Stimulated activated CD8-positive, alpha-beta memory T cell treated with anti-CD3 and anti-CD28 coated beads, Interleukin-15, amount 100 ng/mL, for 1 hour (primary cell): ENCODE results near the gene RBM20.
"Not testable (repeated sequence)": the region's sequence is repeated elsewhere in the genome, so short reads cannot be mapped to it uniquely, and the experiment has no call there.

Experiments
- DNase-seq: peaks from one replicate; pipeline ENCODE4 v3.0.0-alpha.2; 2020; ENCODE audit warnings: low read depth

RBM20 gene

DNA sequence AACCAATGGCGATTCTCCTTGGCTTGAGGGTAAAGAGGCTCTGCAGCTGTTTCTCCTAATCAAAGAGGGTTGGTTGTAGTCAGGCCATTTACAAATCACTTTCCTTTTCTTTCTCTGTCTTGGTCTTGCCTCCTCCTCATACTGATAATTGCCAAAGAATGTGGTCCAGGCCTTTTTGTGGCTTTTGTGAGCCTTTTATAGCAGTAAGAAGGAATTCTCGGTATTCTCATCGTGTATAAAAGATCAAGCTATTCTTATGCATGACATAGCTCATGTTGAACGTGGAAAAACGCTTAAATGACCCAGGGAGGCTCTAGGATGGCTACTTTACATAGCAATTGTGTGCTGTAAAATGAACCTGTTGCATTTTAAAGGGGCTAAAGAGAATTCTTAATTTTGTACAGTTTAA, 62.6 kb downstream of the RBM20 start:
- no peak for DNase-seq

DNA sequence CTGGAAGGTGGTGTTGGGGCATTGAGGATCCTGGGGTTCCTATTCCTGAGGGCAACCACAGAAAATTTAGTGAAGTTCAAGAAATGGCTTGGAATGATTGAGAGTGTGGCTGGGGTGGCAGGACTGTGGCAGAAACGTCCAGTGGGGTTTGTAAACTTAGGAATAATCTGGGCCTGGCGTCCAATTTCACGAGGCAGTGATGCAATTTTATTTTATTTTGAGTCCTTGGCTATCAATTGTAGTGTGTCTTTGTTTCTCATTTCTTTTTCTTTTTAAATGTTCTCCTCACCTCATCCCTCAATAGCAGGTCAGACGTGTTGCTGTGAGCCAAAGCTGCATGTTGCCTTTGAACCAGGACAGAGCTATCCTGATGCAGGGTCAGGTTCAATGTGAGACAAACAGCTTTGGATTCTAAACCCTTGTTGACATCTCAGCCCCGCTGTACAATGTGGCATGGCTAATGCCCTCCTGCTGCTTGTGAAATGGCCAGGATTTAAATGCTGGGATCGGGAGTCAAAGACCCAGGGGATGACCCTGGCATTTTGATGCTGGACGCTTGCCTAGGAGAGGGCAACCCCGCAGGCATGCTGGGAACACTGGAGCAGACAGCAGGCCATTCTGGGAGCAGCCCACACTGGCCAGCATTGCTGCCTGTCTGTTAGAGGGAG, 64.8 kb downstream of the RBM20 start:
- DNase-seq: no peak

DNA sequence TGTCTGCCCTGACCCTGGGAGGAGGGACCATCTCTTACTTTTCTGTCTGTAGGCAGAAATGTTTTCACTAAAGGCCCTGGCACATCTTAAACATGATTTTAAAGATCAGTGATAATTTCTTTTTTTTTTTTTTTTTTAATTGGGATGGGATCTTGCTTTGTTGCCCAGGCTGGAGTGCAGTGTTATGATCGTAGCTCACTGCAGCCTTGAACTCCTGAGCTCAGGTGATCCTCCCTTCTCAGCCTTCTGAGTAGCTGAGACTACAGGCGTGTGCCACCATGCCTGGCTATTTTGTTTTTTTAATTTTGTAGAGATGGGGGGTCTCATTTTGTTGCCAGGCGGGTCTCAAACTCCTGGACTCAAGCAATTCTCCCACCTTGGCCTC, 65.3 kb downstream of the RBM20 start:
- no peak for DNase-seq

DNA sequence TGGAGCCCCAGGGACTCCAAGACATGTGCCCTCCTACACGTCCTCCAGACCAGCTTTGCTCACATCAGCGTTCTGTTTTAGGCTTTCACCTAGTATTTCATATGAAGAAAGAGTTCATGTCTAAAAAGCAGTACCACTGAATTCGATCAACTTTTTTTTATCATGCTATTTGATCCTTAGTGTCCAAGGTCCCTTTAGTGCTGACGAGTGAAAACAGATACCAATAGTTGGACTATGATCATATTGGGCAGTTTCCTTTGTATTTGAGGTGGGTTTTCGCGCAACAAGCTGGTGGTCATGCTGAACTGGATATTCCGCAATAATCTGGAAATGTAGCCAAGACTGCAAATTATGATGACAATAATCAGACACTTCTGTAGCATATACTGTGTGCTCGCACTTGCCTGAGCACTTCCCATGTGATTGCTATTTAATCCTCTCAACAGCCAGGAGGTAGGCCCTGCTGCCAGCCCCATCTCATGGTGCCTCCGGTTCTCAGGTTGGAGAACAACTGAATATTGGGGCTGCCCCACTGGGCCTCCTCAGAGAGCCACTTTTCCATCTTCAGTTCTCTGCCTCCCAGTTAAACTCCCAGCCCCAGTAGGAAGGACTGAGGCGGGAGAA, 65.9 kb downstream of the RBM20 start:
- DNase-seq: no peak

DNA sequence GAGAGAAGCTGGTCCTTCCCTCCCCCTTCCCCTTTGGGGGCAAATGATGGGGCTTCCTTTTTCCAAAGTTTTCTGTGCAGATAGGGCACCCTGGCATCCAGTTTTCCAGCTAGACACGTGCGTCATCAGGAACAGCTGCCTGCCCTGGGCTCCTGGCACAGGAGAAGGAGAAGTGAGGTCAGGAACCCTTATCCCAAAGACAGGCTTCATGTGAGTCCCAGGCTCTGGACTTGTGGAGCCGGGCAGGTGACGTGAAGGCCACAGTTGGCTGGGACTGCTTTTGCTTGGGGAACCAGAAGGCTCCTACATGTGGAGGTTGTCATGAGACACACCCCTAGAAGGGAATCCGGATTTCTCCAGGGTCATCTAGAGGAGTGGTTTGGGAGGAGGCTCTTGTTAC, 66.5 kb downstream of the RBM20 start:
- DNase-seq: no peak

DNA sequence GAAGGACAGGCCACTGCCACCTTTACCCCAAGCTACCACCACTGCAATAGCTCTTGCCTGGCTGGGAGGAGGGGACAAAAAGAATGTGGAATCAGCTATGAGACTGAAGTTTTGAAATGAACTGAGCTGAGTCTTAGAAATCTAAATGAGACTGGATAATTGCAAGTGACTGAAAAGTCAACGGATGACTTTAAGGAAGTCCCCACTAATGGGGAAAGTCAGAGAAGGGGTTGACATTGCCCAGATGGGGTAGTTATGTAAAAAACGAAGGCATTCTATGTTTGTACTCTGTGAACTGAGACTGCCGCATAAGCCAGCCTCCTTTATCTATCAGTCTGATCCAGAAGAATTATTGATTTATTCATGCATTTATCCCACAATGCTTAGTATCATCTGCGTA, 67.2 kb downstream of the RBM20 start:
- DNase-seq: no peak

DNA sequence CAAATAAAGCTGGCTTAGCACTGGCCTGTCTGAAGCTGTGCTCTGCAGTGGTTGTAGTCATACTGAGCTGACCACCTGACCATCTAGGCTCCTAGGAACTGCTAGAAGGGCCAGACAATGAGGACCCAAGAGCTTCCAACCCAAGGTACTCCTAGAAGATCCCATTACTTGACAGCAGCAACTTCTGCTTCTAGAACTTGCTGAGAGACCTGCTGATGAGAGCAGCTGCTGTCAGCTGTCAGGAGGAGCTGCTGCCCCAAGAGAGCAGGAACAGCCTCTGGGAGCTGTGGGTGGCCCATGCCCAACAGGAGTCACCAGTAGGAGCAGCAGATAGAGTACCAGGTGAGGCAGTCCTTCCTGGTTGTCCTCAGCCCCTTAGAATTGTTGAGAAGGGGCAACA, 70.2 kb downstream of the RBM20 start:
- DNase-seq: no peak

DNA sequence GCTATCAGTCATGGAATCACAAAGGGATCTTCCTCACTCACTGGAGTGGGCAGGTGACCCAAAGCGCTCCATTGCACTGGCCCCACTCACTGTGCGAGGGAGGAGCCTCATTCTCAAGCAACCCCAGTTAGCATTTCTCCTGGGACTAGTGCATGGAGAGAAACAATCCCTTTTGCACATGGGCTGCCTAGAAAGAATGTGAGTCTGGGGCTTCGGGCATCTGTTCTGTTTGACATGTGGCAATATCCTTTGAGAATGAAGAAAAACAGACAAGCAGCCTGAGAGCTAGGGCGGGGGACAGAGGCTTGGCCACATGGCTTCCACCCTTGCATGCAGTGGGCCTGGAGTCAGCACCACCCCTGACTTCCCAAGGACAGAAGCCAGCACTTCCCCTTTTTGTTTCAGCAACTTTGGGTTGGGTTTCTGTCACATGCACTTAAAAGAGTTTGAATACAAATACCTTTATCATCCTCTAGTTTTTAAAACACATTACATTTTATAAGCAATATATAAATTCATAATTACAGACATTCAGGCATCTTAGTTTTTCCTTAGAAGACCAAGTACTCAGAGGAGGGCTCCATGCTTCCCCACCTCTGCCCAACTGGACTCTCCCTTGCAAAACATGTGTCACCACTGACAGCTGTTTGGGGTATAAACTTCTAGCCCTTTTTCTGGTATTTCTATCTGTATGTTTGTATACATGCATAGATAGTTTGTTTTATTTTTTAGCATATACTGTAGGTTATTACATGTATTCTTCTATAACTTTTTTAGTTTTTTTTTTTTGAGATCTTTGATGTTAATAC, 73.8 kb downstream of the RBM20 start:
- DNase-seq: no peak

DNA sequence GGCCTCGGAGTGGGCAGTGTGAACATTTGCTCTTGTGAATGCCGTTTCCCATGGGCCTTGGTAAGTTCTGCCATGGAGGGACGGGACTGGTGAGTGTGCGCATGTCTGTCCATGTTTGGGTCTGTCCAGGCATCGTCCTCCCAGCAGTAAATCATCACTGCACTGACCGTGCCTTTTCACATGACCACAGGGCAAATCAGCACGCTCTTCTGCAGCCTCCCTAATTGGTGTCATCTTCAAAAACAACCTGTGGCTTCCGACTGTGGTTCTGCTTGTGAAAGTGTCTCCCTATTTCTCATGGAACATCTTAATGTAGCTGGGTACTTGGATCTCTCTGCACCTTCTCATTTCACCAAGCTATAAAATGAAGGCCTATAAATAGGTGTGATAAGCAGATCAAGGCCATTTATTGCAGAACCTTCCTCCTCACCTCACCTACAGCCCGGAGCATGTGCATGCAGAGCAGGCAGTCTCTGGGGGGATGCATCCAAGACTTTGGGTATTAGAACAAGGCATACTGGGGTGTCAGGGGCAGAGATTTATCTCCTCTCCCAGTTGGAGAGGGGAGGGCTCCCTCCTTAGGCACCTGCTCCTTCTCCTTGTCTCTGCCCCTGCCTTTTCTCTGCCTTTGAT, 77.4 kb downstream of the RBM20 start:
- DNase-seq: no peak

DNA sequence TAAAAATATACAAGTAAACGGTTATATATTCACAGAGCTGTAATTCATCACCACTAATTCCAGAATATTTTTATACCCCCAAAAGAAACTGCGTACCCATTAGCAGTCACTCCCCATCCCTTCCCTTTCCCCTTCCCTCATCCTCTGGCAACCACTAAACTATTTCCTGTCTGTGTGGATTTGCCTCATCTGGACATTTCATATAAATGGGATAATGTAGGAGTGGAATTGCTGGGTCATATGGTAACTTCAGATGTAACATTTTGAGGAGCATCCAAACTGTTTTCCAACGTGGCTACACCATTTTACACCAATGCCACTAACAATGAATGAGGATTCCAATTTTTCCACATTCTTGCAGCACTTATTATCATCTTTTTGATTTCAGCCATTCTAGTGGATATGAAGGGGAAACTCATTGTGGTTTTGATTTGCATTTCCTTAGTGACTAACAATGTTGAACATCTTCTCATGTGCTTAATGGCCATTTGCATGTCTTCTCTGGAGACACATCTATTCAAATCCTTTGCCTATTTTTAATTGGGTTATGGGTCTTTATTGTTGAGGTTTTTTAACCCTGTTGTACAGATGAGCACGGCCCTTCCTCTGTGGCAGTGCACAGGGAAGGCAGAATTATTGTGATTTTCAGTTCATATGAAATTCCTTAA, 79.2 kb downstream of the RBM20 start:
- no peak for DNase-seq

DNA sequence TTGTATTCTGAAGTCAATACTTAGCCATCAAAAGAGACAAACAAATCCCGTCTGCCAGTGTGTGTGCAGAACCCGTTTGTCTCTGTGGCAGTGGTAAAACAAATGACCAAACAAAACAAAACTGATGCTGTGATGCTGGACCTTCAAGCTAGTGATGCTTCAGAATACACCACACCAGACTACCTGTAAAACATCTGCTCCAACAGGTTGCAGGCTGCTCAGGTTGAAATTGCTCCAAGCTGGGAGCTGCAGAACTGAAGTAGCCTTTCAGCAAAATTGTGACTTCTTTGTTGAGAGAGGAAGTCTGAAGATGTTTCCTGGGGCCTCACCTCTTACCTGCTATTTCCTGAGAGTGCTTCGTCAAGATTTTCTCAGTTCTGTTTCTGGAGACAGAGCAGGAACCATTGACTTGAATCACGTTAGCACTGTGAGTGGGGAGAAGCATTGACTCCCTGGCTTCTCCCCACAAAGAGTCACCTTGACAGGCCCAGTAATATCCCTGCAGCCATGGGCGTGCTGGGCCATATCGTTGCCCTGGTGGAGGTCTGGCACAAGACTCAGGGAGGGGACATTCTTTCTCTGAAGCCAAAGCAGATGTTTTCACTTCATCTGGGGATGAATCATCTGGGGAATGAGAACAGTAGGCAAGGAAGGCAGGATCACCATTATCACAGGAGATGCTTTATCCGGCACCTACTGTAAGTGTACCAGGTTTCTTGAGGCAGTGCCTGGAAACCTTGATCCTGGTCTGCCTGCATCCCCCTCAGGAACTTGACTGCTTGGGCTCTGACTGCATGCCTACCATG, 80.2 kb downstream of the RBM20 start:
- DNase-seq: no peak

DNA sequence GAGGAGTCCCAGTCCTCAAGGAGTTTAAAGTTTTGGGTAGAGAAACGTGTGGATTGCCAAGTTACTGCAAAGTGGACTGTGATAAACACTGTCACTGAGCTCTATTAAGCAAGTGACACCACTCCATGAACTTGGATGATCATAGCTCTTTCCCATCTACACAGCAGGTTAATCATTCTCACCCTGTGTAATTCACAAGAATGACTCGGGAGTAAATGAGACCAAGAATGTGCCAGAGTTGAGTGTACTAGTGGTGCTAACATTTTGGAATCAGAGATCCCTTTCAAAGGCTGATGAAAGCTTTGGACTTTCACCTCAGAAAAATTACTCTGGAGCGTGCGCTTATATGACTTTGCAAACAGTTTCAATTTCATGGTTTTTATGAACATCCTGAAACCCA, 80.8 kb downstream of the RBM20 start:
- no peak for DNase-seq

DNA sequence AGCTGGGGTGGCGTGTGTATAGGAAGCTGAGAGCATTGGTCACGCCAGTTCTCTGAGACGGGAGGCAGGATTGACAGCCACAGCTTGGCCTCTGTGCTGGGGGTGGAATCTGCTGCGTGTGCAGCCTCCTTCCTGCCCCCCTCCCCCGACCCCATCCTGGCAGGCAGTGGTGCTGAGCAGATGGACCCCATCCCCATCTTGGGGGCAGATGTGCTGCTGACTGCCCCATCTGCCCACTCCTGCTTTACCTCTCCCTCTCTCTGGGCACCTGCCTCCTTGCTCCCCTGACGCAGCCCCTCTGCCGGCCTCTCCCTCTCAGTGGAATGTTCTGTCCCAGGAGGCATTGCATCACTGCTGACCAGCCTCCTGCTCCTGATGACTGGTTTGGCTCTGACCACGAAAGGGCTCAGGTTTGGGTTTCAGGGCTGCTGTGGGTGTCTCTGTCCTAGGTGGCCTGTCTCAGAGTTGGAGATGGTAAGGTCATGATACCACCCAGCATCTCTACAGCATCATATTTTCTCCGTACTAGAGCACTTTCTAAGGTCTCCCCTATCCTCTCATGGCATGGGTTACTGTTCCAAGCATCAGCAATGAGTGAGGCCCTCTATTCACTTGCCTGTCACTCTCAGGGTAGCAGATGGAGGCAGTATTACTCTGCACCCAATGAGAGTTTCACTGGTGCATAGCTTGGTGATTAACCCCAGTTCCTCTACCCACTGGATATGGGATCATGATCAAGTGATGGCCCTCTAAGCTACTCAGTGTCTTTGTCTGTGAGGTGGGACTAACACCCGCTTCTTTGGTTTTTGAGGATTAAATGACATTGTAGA, 81.9 kb downstream of the RBM20 start:
- no peak for DNase-seq

DNA sequence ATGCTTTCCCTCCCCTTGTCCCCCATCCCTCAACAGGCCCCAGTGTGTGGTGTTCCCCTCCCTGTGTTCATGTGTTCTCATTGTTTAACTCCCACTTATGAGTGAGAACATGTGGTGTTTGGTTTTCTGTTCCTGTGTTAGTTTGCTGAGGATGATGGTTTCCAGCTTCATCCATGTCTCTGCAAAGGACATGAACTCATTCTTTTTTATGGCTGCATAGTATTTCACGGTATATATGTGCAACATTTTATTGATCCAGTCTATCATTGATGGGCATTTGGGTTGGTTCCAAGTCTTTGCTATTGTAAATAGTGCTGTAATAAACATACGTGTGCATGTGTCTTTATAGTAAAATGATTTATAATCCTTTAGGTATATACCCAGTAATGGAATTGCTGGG, 83.6 kb downstream of the RBM20 start:
- not testable (repeated sequence) for DNase-seq

DNA sequence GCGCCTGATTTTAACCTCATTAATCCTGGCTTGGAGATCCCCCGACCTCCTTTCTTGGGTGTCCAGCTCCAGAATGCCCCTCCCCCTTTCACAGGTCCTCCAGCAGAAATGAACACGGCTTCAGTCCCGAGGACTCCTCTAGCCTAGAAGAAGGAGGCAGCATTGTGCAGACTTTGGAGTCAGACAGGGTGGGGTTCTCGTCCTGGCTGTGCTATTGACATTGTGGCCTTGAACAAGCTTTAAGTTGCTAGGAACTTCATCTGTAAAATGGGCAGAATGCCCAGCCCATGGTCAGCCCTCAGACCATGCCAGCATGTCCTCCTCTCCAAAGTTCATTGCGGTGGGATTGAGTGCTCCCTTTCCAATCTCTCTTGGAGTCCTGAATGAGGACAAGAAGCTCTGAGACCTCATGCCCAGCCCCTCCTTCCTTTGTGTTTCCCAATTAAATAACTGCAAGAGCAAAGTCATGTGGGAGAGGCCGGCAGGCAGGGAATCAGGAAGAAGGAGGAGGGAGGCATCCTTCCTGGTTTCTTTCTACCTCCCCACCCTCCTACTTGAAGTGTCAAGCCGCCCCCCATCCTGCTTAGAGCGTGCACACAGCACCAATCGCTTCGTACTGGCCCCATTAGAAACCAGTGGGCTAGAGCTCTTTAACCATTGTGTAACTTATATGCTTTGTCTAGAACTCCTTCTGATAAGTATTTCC, 86.4 kb downstream of the RBM20 start:
- DNase-seq: no peak

DNA sequence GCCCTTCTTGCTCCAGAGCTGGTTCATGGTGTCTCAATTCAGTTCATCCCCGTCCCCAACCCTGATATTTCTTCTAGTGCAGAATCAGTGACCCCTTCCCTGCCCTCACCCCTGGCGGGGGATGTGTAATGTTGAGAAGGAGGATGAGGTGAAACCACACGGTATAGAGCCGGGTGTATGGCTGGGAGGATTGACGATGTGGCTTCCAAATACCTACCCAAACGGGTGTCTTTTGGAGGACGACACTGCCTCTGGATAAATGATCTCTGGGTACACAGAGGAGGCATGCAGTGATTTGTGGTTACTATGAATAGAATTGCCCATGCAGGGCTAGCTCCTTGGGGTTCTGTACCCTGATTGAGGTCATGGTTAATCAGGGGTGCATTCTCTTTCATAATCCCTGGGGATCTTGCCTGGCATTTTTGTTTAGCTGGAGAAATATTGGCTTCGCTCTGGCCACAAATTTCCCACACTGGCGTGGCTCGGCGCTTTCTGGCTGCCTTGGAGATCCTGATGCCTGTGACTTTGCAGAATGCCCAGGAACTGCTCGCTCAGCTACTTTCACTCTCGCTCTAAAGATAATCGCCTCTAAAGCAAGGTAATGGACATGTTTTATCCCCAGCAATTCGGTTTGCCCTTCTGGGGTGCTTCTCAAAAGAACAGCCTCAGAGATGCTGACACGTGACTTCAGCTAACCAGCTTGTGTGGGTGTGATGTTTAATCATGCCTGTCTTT, 89.2 kb downstream of the RBM20 start:
- no peak for DNase-seq

DNA sequence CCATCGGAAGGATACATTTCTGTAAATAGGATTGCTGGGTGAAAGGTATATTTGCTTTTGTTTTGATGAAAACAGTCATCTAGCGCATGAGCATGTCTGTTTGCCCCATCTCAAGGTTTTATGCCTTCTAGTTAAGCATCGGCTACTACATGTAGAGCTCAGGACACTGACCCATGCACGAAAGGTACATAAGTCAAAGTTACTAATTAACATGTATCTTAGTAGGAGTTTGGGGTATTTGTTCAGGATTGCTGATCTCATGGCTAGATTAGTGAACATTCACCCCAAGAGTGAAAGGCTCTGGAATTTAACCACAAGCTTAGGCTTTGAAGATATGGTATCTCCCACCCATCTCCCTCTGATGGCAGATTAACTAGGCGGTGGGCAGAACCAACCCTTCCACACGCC, 91.5 kb downstream of the RBM20 start:
- DNase-seq: no peak

DNA sequence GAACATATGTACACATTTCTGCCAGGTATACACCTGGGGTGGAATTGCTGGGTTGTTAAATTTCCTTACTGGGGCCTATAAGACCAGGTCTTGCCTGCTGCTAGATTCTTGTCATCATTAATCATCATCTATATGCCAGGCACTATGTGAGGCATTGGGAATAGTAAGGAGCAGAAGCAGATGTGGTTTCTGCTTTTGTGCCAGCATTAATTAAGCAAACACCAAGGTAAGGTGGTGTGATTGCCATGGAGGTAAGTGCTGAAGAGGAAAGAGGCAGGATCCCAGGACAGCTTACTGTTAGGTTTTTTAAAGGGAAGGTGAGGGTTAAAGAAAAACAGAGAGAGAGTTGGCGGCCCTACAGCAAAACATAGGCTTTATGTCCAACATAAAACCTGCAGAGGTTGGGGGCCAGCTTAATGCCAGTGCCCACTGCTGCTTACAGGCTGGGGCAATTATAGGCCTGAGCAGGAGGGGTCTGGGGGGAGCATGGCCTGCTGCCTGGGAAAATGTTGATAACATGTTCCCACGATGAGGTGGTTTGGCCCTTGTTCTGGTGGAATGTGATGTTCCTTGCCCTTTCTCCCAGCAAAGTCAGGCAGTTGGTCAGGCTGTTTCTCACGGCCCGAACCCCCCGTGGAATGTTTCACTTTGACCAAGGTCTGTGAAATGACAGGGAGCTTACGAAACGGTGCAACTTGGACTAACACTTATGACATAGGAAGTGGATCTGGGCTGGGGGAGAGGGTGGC, 93.9 kb downstream of the RBM20 start:
- DNase-seq: no peak
